Stimulated activated CD8-positive, alpha-beta memory T cell treated with anti-CD3 and anti-CD28 coated beads, Interleukin-4, amount 100 ng/mL, for 1 hour (primary cell): Measurements from ENCODE around the gene JOSD2.

Experiments used
- DNase-seq, 2 donors: peaks; one replicate each; pipeline ENCODE4 v3.0.0-alpha.2; 2020; ENCODE audit warnings: low read depth in 2 of 2, low spot score in 1 of 2

JOSD2 gene

DNA sequence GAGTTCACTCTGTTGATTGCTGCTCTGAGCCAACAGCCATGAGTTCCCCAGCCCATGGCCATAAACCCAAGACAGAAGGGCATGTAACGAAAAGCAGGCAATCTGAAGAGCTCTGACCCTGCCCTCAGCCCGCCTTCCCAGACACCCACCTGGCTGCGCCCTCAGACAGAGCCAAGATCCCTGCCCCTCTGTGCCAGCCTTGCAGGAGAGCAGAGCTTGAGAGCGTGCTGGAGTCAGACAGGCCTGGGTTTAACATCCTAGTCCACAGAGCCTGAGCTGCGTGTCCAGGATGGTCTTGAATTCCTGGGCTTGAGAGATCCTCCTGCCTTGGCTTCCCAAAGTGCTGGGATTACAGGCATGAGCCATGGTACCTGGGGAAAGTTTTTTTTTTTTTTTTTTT lies 53.7 kb downstream of the JOSD2 start:
- DNase-seq, result no peak
